BLaER1 (cell line): ENCODE data around the gene ARHGDIB.

Experiments used
- H3K27ac ChIP-seq: shearing (Covaris generic); formaldehyde crosslinking; 2 replicates; pipeline ENCODE4 v1.8.1; 2022
- H3K27me3 ChIP-seq: shearing (Covaris generic); formaldehyde crosslinking; 2 replicates; pipeline ENCODE4 v1.8.1; 2022
- H3K36me3 ChIP-seq: shearing (Covaris generic); formaldehyde crosslinking; 2 replicates; pipeline ENCODE4 v1.8.1; 2022
- H3K4me1 ChIP-seq: shearing (Covaris generic); formaldehyde crosslinking; 2 replicates; pipeline ENCODE4 v1.8.1; 2022
- H3K4me2 ChIP-seq: shearing (Covaris generic); formaldehyde crosslinking; 2 replicates; pipeline ENCODE4 v1.8.1; 2022
- H3K4me3 ChIP-seq: shearing (Covaris generic); formaldehyde crosslinking; 2 replicates; pipeline ENCODE4 v1.8.1; 2022
- H3K9ac ChIP-seq: shearing (Covaris generic); formaldehyde crosslinking; 2 replicates; pipeline ENCODE4 v1.8.1; 2022
- H3K9me3 ChIP-seq: shearing (Covaris generic); formaldehyde crosslinking; 2 replicates; pipeline ENCODE4 v1.8.1; 2022
- H4K20me1 ChIP-seq: shearing (Covaris generic); formaldehyde crosslinking; 2 replicates; pipeline ENCODE4 v1.8.1; 2022
- Cebpa-rat ChIP-seq: shearing (Covaris generic); IDR thresholded peaks from 2 replicates; pipeline ENCODE4 v1.8.1; 2022

The ARHGDIB gene

GRCh38 chr12:14984766-14985285, 23.4 kb upstream of the ARHGDIB start:
- no peak overlapping the region for H3K4me3 ChIP-seq
- H4K20me1 ChIP-seq: no peaks in the 10 kb centered on the region
- peaks cover 24% of the 10 kb centered on the region for H3K4me1 ChIP-seq
- no peak for TF ChIP-seq Cebpa-rat
- no peaks in the 10 kb centered on the region for H3K27me3 ChIP-seq
- H3K9me3 ChIP-seq: no peaks in the 10 kb centered on the region
- H3K36me3 ChIP-seq: no peaks in the 10 kb centered on the region
- H3K27ac ChIP-seq: no peak overlapping the region
- no peak overlapping the region for H3K4me2 ChIP-seq
- no peak overlapping the region for H3K9ac ChIP-seq

- no peaks in the 10 kb centered on the region for H4K20me1 ChIP-seq
- no peak overlapping the region for H3K4me3 ChIP-seq
- no peaks in the 10 kb centered on the region for H3K27me3 ChIP-seq
- no peaks in the 10 kb centered on the region for H3K36me3 ChIP-seq
- no peak overlapping the region for H3K4me2 ChIP-seq
- peaks cover 22% of the 10 kb centered on the region for H3K4me1 ChIP-seq
- no peak for TF ChIP-seq Cebpa-rat
- H3K9me3 ChIP-seq: no peaks in the 10 kb centered on the region
- no peak overlapping the region for H3K9ac ChIP-seq
- no peak overlapping the region for H3K27ac ChIP-seq
Measured at GRCh38 chr12:14984036-14984435, 22.6 kb upstream of the ARHGDIB start.

- Histone ChIP-seq H3K4me3 (no peak overlapping the region), H3K4me1 (peaks cover 18% of the 10 kb centered on the region), H3K9me3 (no peaks in the 10 kb centered on the region), H3K27me3 (no peaks in the 10 kb centered on the region), H3K4me2 (peak overlapping the region; percentile 1; the same call in 1 of the 2 replicates), H3K27ac (no peak overlapping the region), H4K20me1 (no peaks in the 10 kb centered on the region), H3K36me3 (no peaks in the 10 kb centered on the region), H3K9ac (no peak overlapping the region)
- no peak for TF ChIP-seq Cebpa-rat
Measured at GRCh38 chr12:14982991-14983390, 21.6 kb upstream of the ARHGDIB start.

- Histone ChIP-seq H3K9me3 (no peaks in the 10 kb centered on the region), H3K4me1 (peaks cover 18% of the 10 kb centered on the region), H3K36me3 (no peaks in the 10 kb centered on the region), H3K27ac (no peak overlapping the region), H3K4me2 (peak overlapping the region; percentile 1; the same call in 1 of the 2 replicates), H3K4me3 (no peak overlapping the region), H4K20me1 (no peaks in the 10 kb centered on the region), H3K9ac (no peak overlapping the region), H3K27me3 (no peaks in the 10 kb centered on the region)
- no peak for TF ChIP-seq Cebpa-rat
Measured at GRCh38 chr12:14982562-14982961, 21.2 kb upstream of the ARHGDIB start.

- H3K9me3 ChIP-seq: no peaks in the 10 kb centered on the region
- no peaks in the 10 kb centered on the region for H3K36me3 ChIP-seq
- H3K4me2 ChIP-seq: peak overlapping the region; percentile 40; the same call in 1 of the 2 replicates
- TF ChIP-seq Cebpa-rat: no peak
- H3K27me3 ChIP-seq: no peaks in the 10 kb centered on the region
- peaks cover 18% of the 10 kb centered on the region for H3K4me1 ChIP-seq
- H4K20me1 ChIP-seq: no peaks in the 10 kb centered on the region
- H3K4me3 ChIP-seq: no peak overlapping the region
- H3K27ac ChIP-seq: peak overlapping the region; percentile 3; the same call in 1 of the 2 replicates
- no peak overlapping the region for H3K9ac ChIP-seq
Measured at GRCh38 chr12:14981049-14981448, 19.6 kb upstream of the ARHGDIB start.

GRCh38 chr12:14979468-14979867, 18.1 kb upstream of the ARHGDIB start:
- H3K27ac ChIP-seq: no peak overlapping the region
- no peaks in the 10 kb centered on the region for H3K36me3 ChIP-seq
- no peaks in the 10 kb centered on the region for H3K27me3 ChIP-seq
- no peaks in the 10 kb centered on the region for H4K20me1 ChIP-seq
- TF ChIP-seq Cebpa-rat: no peak
- H3K4me3 ChIP-seq: no peak overlapping the region
- no peaks in the 10 kb centered on the region for H3K9me3 ChIP-seq
- peak overlapping the region; percentile 2; the same call in 1 of the 2 replicates for H3K4me2 ChIP-seq
- H3K9ac ChIP-seq: no peak overlapping the region
- peaks cover 18% of the 10 kb centered on the region for H3K4me1 ChIP-seq

GRCh38 chr12:14976658-14977057, 15.3 kb upstream of the ARHGDIB start:
- Histone ChIP-seq H3K4me2 (no peak overlapping the region), H3K4me1 (peaks cover 13% of the 10 kb centered on the region), H3K4me3 (no peak overlapping the region), H3K36me3 (no peaks in the 10 kb centered on the region), H3K9ac (no peak overlapping the region), H3K27me3 (no peaks in the 10 kb centered on the region), H4K20me1 (no peaks in the 10 kb centered on the region), H3K9me3 (no peaks in the 10 kb centered on the region), H3K27ac (no peak overlapping the region)
- TF ChIP-seq Cebpa-rat: no peak

GRCh38 chr12:14975457-14975856, 14.1 kb upstream of the ARHGDIB start:
- H3K9ac ChIP-seq: no peak overlapping the region
- H3K4me3 ChIP-seq: no peak overlapping the region
- no peaks in the 10 kb centered on the region for H3K36me3 ChIP-seq
- H3K4me1 ChIP-seq: peaks cover 5% of the 10 kb centered on the region
- no peak overlapping the region for H3K4me2 ChIP-seq
- peaks cover 3% of the 10 kb centered on the region; the same call in 1 of the 2 replicates for H3K9me3 ChIP-seq
- TF ChIP-seq Cebpa-rat: no peak
- H3K27ac ChIP-seq: no peak overlapping the region
- H3K27me3 ChIP-seq: no peaks in the 10 kb centered on the region
- H4K20me1 ChIP-seq: no peaks in the 10 kb centered on the region

GRCh38 chr12:14974633-14975032, 13.2 kb upstream of the ARHGDIB start:
- no peaks in the 10 kb centered on the region for H4K20me1 ChIP-seq
- peaks cover 6% of the 10 kb centered on the region; the same call in 1 of the 2 replicates for H3K9me3 ChIP-seq
- H3K9ac ChIP-seq: no peak overlapping the region
- no peak for TF ChIP-seq Cebpa-rat
- H3K36me3 ChIP-seq: no peaks in the 10 kb centered on the region
- H3K4me2 ChIP-seq: no peak overlapping the region
- no peaks in the 10 kb centered on the region for H3K27me3 ChIP-seq
- H3K27ac ChIP-seq: no peak overlapping the region
- no peak overlapping the region for H3K4me3 ChIP-seq
- peaks cover 5% of the 10 kb centered on the region for H3K4me1 ChIP-seq

GRCh38 chr12:14972816-14973215, 11.4 kb upstream of the ARHGDIB start, which contains the start of gene PDE6H:
Gene PDE6H, plus strand, starts transcription at chr12:14973042. Its CDS starts 4,971 bp downstream, at chr12:14978013.
- H3K4me3 ChIP-seq: no peak within 1 kb of the TSS
- no peak within 1 kb of the TSS for H3K9ac ChIP-seq
- no peaks in the 10 kb centered on the region for H4K20me1 ChIP-seq
- no peaks in the 10 kb centered on the region for H3K27me3 ChIP-seq
- no peaks in the 10 kb centered on the region for H3K36me3 ChIP-seq
- peaks cover 6% of the 10 kb centered on the region; the same call in 1 of the 2 replicates for H3K9me3 ChIP-seq
- no peak for TF ChIP-seq Cebpa-rat
- peaks cover 6% of the 10 kb centered on the region; the same call in 1 of the 2 replicates for H3K4me1 ChIP-seq
- no peak within 1 kb of the TSS for H3K4me2 ChIP-seq
- H3K27ac ChIP-seq: no peak within 1 kb of the TSS
